GM12892 (cell line): ENCODE results near the gene ZNF20.
"Not testable (repeated sequence)": the region's sequence is repeated elsewhere in the genome, so short reads cannot be mapped to it uniquely, and the experiment has no call there.

Experiments
- POLR2A ChIP-seq: IDR thresholded peaks from 2 replicates; pipeline ENCODE4 v1.6.1; 2011; ENCODE audit warnings: low read depth, low read length, control low read depth
- POLR2AphosphoS5 ChIP-seq: IDR thresholded peaks from 2 replicates; pipeline ENCODE4 v1.6.1; 2011; ENCODE audit warnings: low read depth, low read length, control low read depth

DNA sequence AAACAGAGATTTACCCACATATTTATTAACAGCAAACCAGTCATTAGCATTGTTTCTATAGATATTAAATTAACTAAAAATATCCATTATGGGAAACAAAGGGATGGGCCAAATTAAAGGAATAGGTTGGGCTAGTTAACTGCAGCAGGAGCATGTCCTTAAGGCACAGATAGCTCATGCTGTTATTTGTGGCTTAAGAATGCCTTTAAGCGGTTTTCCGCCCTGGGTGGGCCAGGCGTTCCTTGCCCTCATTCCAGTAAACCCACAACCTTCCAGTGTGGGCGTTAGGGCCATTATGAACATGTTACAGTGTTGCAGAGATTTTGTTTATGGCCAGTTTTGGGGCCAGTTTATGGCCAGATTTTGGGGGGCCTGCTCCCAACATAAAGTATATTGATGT is 36.2 kb downstream of the ZNF20 start:
- not testable (repeated sequence) for TF ChIP-seq POLR2AphosphoS5, POLR2A
